Fibroblast of the aortic adventitia (primary cell): ENCODE measurements around the gene MMP3. TPM values are rescaled to one million over a fixed set of nuclear protein-coding genes. Genes with fewer than 3 reads are reported as not detected.

ENCODE experiments used
- DNase-seq: peaks from one replicate; pipeline ENCODE4 v3.0.0-alpha.2; 2010; ENCODE audit warnings: low read depth
- H3K4me3 ChIP-seq: 2 replicates; pipeline ENCODE4 v1.5.1; 2011; ENCODE audit warnings: low read depth, mild to moderate bottlenecking, control low read depth, low read length, moderate library complexity
- CTCF ChIP-seq: IDR thresholded peaks from 2 replicates; pipeline ENCODE4 v1.5.1; 2011; ENCODE audit warnings: mild to moderate bottlenecking, low read length, control low read depth, inconsistent platforms; ENCODE audit not compliant: insufficient read depth
- total RNA-seq: library from RNA; depleted of rRNA; stranded (reverse); fragments of >200 nt; gene quantifications from 2 replicates; pipeline ENCODE4 v1.2.3, GENCODE V29; 2012; ENCODE audit warnings: low replicate concordance

Gene MMP3
- total RNA-seq, 1 donor: 3.3 TPM

DNA sequence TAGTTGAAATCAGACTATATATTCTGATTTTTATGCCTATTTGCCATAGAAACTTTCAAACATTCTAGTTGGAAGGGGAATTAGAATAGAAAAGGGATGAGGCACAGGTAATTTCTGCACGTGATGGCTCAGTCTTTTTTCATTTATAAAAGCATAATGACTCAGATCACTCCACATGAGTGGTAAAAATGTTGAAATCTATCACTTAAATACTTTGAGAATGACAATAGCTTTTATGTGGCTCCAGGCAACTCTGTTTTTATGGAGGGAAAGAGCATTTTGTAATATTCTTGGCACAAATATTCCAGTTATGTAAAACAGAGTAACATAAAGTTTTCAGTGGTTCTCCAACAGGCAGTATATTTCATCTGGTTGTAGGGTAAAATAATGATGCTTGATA, 5.9 kb upstream of the MMP3 start:
- H3K4me3 ChIP-seq: no peak overlapping the region
- no peak for TF ChIP-seq CTCF
- DNase-seq: peak; percentile 61

GRCh38 chr11:102846292-102846691, 2.9 kb upstream of the MMP3 start:
- TF ChIP-seq CTCF: no peak
- peak; percentile 37 for DNase-seq
- H3K4me3 ChIP-seq: no peak overlapping the region

GRCh38 chr11:102842930-102843329, 479 bp downstream of the MMP3 start:
- TF ChIP-seq CTCF: no peak
- peak; percentile 17 for DNase-seq
- H3K4me3 ChIP-seq: no peak overlapping the region

- no peak for TF ChIP-seq CTCF
- DNase-seq: no peak
These were observed 3.4 kb downstream of the MMP3 start for GRCh38 chr11:102840018-102840417.

DNA sequence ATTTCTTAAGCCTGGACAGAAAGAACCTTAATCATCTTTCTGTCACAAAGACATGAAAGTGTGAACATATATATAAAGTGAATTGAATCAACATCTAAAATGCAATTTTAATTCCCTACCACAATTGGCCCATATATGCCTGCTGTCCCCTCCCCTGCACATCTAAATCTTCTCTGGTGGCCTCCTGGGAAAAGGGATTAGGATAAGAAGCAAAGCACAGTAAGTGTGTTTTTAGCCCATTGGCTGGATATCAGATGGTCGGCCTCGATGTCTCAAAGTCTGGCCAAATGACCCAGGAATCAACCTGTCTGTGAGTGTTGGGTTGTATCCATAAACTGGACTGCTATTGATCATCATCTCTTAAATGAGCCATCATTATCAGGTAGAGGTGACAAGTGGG, 5.8 kb downstream of the MMP3 start:
- TF ChIP-seq CTCF: no peak
- no peak for DNase-seq

More at GRCh38 chr11:102840018-102840417, 3.4 kb downstream of the MMP3 start:
- no peak overlapping the region for H3K4me3 ChIP-seq

DNA sequence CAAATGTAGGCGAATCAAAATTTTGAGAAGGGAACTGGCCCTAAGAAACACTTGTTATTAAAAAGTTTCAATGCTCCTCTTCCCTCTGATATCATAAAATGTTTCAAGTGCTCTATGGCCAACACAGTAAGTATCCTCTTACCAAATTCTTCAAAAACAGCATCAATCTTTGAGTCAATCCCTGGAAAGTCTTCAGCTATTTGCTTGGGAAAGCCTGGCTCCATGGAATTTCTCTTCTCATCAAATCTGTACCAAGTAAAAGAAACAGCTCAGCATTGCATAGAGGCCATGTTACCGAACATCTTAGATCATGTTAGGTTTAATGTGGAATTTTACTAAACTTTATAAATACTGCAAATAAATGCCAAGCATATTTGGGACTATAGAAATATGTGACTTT, 6.3 kb downstream of the MMP3 start:
- TF ChIP-seq CTCF: no peak
- peak; percentile 65 for DNase-seq
- no peak overlapping the region for H3K4me3 ChIP-seq

More for the DNA sequence above, 5.8 kb downstream of the MMP3 start:
- no peak overlapping the region for H3K4me3 ChIP-seq

GRCh38 chr11:102836290-102836875, 7.0 kb downstream of the MMP3 start:
- DNase-seq: peak; percentile 90
- no peak for TF ChIP-seq CTCF

More at GRCh38 chr11:102836290-102836875, 7.0 kb downstream of the MMP3 start:
- no peak overlapping the region for H3K4me3 ChIP-seq
